ENCODE results near the gene MAN2B2.

The MAN2B2 gene

DNA sequence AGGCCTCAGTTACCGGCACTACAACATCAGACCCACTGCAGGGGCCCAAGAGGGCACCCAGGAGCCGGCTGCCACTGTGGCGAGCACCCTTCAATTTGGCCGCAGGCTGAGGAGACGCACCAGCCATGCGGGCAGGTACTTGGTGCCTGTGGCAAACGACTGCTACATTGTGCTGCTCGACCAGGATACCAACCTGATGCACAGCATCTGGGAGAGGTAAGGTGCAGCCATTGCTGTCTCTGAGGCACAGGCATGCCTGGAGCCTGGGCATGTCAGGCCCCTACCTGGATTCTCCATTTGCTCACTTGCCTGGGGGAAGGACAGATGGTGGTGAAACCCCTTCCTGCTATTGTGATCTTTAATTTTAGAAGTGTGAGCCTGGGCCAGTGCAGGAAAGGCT is 30.1 kb downstream of the MAN2B2 start:
- no peak for TF ChIP-seq CTCF (IDR thresholded peaks at IDR 0.05; ENCODE audit: insufficient read depth, low read length, missing control alignments)
- DNase-seq (ENCODE audit: low read depth, low spot score) = no peak
- POLR2A ChIA-PET = interaction anchor here (1.1 kb wide), 1 partner anchor 35 kb away, joined by 4 read pairs; no protein-coding TSS in a partner anchor
- CTCF ChIA-PET = no interaction called here
- no peak overlapping the region for H3K4me3 ChIP-seq (ENCODE audit: low read depth, low read length)

DNA sequence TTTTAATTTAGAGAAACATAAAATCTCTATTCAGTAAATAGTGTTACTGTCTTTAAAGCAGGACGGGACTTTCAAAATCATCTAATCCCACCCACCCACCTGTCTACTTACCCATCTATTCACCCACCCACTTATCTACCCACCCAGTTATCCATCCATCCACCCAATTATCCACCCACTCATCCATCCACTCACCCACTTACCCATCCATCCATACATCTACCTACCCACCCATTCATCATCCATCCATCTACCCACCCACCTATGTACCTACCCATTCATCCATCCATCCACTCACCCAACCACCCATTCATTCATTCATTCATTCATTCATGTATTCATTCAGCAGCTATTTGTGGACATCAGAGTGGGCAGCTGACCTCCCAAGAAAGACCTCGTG is 30.6 kb downstream of the MAN2B2 start:
- no peak for DNase-seq (ENCODE audit: low read depth, low spot score)
- H3K4me3 ChIP-seq (ENCODE audit: low read depth, low read length) = no peak overlapping the region
- CTCF ChIA-PET = no interaction called here
- TF ChIP-seq CTCF (IDR thresholded peaks at IDR 0.05; ENCODE audit: insufficient read depth, low read length, missing control alignments) = no peak
- POLR2A ChIA-PET = no interaction called here

DNA sequence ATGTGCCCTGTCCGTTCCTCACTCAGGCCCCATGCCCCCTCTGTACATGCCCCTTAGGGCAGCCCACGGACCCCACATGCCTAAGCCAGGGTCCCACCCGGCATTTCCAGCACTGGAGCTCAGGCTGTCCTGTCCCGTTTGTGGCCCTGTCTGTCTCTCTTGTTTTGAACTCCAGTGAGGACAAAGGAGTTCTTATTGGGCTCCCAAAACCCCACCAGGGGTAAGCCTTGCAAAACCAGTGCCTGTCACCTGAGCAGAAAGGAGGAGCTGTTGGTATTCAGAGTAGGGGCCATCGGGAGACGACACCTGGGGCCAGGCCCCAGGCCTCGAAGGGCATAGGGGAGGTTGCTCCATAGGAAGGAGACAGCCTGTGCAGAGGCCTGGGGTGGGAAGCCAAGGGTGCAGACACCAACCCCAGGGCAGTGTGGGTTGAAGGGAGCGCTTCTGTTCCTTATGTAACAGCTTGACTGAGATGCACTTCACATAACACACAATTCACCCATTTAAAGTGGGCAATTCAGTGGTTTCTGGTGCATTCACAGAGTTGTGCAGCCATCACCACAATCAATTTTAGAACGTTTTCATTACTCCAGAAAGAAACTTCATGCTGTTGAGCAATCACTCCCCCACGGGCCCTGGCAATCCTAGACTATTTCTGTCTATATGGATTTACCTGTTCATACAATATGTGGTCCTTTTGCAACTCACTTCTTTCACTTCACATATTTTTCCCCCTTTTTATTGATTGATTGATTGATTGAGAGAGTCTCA is 31.7 kb downstream of the MAN2B2 start:
- H3K4me3 ChIP-seq (ENCODE audit: low read depth, low read length) = no peak overlapping the region
- DNase-seq (ENCODE audit: low read depth, low spot score) = no peak
- POLR2A ChIA-PET = no interaction called here
- CTCF ChIA-PET = interaction anchor here (1.1 kb wide), 1 partner anchor 356 kb away, joined by 3 read pairs; no protein-coding TSS in a partner anchor
- no peak for TF ChIP-seq CTCF (IDR thresholded peaks at IDR 0.05; ENCODE audit: insufficient read depth, low read length, missing control alignments)

- no peak for TF ChIP-seq CTCF (IDR thresholded peaks at IDR 0.05; ENCODE audit: insufficient read depth, low read length, missing control alignments)
- POLR2A ChIA-PET = no interaction called here
- no peak for DNase-seq (ENCODE audit: low read depth, low spot score)
- CTCF ChIA-PET = interaction anchor here (1.1 kb wide), 1 partner anchor 357 kb away, joined by 3 read pairs; no protein-coding TSS in a partner anchor
- H3K4me3 ChIP-seq (ENCODE audit: low read depth, low read length) = no peak overlapping the region
Measured at GRCh38 chr4:6607368-6608055, 32.5 kb downstream of the MAN2B2 start.

DNA sequence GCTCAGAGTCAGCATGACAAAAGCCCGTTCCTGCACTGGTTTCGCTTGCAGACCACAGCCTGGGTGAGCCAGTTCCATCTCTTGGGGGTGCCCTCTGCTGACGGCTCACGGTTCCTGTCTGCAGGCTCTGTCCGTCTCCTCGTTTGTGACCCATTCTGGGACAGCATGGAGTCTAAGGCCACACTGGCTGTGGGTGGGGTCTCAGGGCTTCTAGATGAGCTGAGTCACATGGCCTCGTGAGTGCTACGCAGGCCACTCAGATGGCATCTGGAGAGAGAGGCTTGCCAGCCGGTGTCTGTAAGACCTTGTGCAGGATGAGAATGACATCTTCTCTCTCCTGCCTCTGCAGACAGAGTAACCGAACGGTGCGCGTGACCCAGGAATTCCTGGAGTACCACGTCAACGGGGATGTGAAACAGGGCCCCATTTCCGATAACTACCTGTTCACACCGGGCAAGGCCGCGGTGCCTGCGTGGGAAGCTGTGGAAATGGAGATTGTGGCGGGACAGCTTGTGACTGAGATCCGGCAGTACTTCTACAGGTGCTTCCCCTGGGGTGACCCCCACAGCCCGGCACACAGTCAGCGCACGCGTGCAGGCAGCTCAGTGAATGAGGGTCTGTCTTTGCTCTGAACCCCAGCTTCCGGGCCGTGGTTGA is 33.9 kb downstream of the MAN2B2 start:
- CTCF ChIA-PET = no interaction called here
- no peak overlapping the region for H3K4me3 ChIP-seq (ENCODE audit: low read depth, low read length)

More for the DNA sequence above, 33.9 kb downstream of the MAN2B2 start:
- TF ChIP-seq CTCF (IDR thresholded peaks at IDR 0.05; ENCODE audit: insufficient read depth, low read length, missing control alignments) = no peak
- POLR2A ChIA-PET = interaction anchor here (0.9 kb wide), 1 partner anchor 34 kb away, joined by 3 read pairs; no protein-coding TSS in a partner anchor
- DNase-seq (ENCODE audit: low read depth, low spot score) = no peak

Measured in AG04449 (cell line).